CD4-positive, alpha-beta T cell treated with Interleukin-1 beta for 1 hour (primary cell): ENCODE data around the gene GTPBP1.
A peak's percentile ranks its signal among the peaks of the same experiment; 100 is the strongest.

Source experiments
- DNase-seq, 2 donors: peaks; one replicate each; pipeline ENCODE4 v3.0.0-alpha.2; 2020 to 2022

The GTPBP1 gene

GRCh38 chr22:38704654-38705234 is 1.0 kb upstream of the GTPBP1 start:
- DNase-seq, result no peak

- DNase-seq, result peak; percentile 25 to 48
These were observed 557 bp downstream of the GTPBP1 start for GRCh38 chr22:38706101-38706900.

- DNase-seq, result no peak
These were observed 1.1 kb downstream of the GTPBP1 start for GRCh38 chr22:38706901-38707195.

DNA sequence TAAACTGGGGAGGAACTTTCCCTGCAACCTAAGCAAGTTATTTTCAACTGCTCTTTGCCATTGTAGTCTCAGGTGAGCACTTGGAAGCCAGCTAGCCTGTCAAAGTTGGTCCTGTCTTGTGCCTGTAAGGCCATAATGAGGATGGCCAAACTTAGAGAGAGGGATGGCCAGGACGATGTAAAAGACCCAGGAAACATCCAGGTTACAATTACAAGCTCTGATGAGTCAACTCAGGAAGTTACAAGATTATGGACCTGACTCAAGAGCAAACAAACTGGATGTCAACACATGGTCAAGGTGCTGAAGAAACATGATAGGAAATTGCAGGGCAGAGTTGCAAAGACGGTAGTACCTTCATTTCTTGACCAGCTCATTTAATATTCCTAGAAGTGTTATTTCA is 1.6 kb downstream of the GTPBP1 start:
- no peak for DNase-seq

- no peak for DNase-seq
These were observed 2.2 kb downstream of the GTPBP1 start for GRCh38 chr22:38707984-38708383.

- no peak for DNase-seq
These were observed 3.6 kb downstream of the GTPBP1 start for GRCh38 chr22:38709306-38709705.

DNA sequence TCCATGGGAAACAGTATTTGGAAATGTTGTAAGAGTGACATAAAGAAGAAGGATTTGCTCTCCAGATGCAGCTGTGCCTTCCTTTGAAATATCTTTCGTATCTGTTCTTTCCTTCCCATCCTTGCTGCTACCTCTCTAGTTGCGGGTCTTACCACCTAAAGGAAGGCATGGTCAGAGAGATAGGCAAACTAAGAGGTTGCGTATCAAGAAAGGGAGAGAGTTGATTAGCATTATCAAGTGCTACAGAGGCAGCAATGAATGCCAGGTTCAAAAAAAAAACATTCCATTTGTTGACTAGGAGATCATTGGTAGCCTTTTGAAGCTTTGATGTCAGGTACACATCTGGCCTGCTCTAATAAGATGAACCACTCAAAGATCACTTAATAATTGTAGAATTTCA is 4.6 kb downstream of the GTPBP1 start:
- no peak for DNase-seq

DNA sequence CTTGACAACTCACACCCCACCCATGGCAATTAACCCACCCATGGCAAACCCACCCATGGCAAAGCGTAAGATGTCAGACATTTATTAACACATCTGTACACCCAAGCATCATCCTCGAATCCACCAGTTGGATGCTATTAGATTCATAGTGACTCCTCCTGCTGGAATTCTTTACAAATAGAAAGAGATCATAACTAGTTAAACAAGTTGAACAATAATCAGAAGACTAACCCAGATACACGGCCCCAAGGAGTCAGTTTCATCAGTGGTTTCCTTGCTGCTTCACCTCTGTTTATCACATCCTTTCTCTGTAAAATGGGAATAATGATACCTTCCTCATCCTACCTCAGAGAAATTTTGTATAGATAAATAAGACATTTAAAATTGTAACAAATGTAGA is 5.1 kb downstream of the GTPBP1 start:
- no peak for DNase-seq

GRCh38 chr22:38712486-38713207 is 6.9 kb downstream of the GTPBP1 start:
- no peak for DNase-seq

- DNase-seq, result no peak
These were observed 8.2 kb downstream of the GTPBP1 start for GRCh38 chr22:38713921-38714320.

- DNase-seq, result no peak
These were observed 9.5 kb downstream of the GTPBP1 start for GRCh38 chr22:38715176-38715764.

- DNase-seq, result no peak
These were observed 10.1 kb downstream of the GTPBP1 start for GRCh38 chr22:38715852-38716251.

DNA sequence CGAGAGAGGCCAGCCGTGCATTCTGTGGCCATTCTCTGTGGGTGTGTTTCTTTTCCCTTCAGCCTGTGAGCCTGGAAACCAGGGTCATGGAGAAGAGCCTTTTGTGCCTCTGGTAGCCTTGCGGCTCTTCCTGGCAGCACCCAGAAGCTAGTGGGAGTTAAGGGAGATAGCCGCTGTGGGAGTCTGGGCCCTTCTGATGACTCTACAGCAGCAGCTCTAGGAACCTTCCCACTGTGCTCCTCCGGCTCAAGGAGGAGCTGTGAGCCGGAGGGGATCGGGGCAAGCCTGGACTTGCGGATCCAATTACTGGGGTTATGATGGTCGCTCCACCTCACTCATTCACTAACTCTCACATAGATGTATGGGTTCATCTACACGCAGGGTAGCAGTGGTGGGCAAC is 10.5 kb downstream of the GTPBP1 start:
- no peak for DNase-seq

DNA sequence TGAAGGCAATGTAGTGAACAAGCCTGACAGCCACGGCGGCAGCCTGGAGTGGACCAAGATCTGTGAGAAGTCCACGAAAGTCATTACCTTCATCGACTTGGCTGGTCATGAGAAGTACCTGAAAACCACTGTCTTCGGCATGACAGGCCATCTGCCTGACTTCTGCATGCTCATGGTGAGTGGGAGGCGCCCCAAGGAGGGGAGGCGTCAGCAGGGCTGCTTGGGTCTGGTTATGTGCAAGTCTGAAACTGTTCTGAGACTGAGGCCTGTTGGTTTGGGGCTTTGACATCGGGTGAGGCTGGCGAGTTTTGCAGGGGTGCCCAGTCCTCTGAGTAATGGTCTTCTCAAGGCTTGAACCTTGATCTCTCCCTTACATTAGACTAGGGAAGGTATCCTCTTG is 11.1 kb downstream of the GTPBP1 start:
- DNase-seq, result no peak

DNA sequence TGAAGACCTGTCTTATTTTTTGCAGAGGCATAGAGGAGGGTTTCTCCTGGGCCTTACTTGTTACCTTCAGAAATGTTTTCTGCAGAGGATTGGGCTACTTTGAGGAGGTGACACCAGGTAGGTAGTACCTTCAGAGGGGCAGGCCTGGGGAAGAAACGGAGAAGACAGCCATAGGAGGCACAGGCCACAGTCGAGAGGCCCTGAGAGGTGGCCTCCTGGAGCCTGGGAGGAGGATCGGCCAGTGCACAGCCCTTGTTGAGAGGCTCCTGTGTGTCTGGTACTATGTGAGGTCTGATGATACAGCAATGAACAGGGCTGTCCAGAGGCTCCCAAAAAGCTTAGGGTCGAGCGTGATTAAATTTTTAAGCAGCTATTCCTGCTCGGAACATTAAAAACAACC is 11.5 kb downstream of the GTPBP1 start:
- DNase-seq, result no peak

DNA sequence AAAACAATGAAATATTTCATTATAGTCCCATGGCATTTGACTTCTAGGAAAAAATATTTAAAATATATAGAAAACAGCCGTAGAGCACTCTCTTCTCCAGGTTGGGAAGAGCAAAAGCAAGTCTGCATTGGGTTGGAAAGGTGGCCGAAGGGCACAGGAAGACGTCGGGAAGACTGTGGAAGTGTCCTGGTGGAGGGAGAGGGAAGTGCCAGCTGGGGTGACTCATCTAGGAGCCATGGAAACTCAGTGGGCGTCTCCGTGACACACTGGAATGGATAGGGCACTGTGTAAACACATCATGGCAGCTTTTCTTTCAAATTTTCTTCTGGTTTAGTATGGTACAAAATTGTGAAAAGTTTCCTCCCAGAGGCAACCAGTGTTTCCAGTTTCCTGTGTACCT is 12.7 kb downstream of the GTPBP1 start:
- DNase-seq, result no peak

DNA sequence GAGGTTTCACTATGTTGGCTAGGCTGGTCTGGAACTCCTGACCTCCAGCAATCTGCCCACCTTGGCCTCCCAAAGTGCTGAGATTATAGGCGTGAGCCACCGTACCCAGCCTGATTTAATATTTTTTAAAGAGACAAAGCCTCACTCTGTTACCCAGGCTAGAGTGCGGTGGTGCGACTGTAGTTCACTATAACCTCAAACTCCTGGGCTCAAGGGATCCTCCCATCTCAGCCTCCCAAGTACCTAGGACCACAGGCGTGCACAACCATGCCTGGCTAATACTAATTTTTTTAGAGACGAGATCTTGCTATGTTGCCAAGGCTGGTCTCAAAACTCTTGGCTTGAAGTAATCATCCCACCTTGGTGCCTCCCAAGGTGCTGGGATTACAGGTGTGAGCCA is 13.5 kb downstream of the GTPBP1 start:
- DNase-seq, result no peak

- no peak for DNase-seq
These were observed 14.6 kb downstream of the GTPBP1 start for GRCh38 chr22:38720350-38720749.

- DNase-seq, result no peak
These were observed 15.8 kb downstream of the GTPBP1 start for GRCh38 chr22:38721551-38721950.

GRCh38 chr22:38724176-38724575 is 18.4 kb downstream of the GTPBP1 start:
- DNase-seq, result no peak

GRCh38 chr22:38724926-38725571 is 19.3 kb downstream of the GTPBP1 start:
- DNase-seq, result peak; percentile 46 to 56

DNA sequence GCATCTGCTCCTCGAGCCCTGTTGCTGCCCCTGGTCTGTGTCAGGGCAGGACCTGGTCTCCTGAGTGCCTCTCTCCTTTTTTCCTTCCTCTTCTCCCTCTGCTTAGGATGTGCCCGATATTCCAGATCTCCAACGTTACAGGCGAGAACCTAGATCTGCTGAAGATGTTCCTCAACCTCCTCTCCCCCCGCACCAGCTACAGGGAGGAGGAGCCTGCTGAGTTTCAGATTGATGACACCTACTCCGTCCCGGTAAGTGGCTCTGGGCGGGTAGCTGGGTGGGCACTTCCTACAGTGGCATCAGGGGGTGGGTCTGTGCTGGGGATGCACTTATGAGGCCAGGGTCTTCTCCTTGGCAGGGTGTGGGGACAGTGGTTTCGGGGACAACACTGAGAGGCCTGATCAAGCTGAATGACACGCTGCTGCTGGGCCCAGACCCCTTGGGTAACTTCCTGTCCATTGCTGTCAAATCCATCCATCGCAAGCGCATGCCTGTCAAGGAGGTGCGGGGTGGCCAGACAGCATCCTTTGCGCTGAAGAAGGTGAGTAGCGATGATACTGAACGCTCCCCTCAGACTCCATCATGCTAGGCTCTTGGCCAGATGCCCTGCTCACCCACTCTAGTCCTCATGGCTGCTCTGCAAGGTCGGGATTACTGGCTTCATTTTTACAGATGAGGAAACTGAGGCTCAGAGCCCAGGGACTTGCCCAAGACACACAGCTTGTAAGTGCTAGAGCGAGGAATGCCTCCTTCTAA is 20.3 kb downstream of the GTPBP1 start:
- no peak for DNase-seq

DNA sequence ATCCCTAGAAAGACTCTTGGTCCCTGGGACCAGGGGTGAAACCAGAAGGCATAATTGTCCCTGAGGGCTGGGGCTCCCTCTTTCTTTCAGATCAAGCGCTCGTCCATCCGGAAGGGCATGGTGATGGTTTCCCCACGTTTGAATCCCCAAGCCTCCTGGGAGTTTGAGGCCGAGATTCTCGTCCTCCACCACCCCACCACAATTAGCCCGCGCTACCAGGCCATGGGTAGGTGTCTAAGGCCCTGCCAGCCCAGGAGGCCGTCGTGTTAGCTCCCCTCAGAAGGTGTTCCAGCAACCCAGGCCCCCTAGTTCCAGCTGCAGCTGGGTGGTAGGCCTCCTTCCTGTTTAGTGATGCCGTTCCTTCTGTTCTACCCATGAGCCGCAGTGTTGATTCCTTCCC is 21.4 kb downstream of the GTPBP1 start:
- DNase-seq, result no peak
